ENCODE measurements around the gene RNLS. TPM values are rescaled to one million over a fixed set of nuclear protein-coding genes. Genes with fewer than 3 reads are reported as not detected.

Gene RNLS
- total RNA-seq, 2 donors from 2014 or later, result 21.7 to 31.8 TPM

GRCh38 chr10:88557256-88557655, 25.9 kb downstream of the RNLS start:
- H3K9me3 ChIP-seq, result no peaks in the 10 kb centered on the region
- no peaks in the 10 kb centered on the region for H3K27me3 ChIP-seq (replicated peaks; ENCODE audit: insufficient read depth)
- no peaks in the 10 kb centered on the region for H3K36me3 ChIP-seq
- TF ChIP-seq POLR2A (IDR thresholded peaks at IDR 0.05) (no peak), POLR2AphosphoS5 (IDR thresholded peaks at IDR 0.05) (no peak)
- TF ChIP-seq, protein P1, sequence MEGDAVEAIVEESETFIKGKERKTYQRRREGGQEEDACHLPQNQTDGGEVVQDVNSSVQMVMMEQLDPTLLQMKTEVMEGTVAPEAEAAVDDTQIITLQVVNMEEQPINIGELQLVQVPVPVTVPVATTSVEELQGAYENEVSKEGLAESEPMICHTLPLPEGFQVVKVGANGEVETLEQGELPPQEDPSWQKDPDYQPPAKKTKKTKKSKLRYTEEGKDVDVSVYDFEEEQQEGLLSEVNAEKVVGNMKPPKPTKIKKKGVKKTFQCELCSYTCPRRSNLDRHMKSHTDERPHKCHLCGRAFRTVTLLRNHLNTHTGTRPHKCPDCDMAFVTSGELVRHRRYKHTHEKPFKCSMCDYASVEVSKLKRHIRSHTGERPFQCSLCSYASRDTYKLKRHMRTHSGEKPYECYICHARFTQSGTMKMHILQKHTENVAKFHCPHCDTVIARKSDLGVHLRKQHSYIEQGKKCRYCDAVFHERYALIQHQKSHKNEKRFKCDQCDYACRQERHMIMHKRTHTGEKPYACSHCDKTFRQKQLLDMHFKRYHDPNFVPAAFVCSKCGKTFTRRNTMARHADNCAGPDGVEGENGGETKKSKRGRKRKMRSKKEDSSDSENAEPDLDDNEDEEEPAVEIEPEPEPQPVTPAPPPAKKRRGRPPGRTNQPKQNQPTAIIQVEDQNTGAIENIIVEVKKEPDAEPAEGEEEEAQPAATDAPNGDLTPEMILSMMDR (IDR thresholded peaks at IDR 0.05), result no peak
- 65% methylated on average over 1 of the region's 1 CpG for WGBS
- H3K4me3 ChIP-seq, result no peak overlapping the region
- no peaks in the 10 kb centered on the region for H3K4me1 ChIP-seq (replicated peaks)
- intact Hi-C loops (cut with DNase I), result no loop called here
- H3K27ac ChIP-seq, result no peak overlapping the region
- no peak for DNase-seq (ENCODE audit: low spot score)

GRCh38 chr10:88555190-88555908, 27.8 kb downstream of the RNLS start:
- intact Hi-C loops (cut with DNase I), result no loop called here
- TF ChIP-seq POLR2AphosphoS5 (IDR thresholded peaks at IDR 0.05) (no peak), POLR2A (IDR thresholded peaks at IDR 0.05) (no peak)
- TF ChIP-seq, protein P1 (IDR thresholded peaks at IDR 0.05), result no peak
- Histone ChIP-seq H3K4me3 (no peak overlapping the region), H3K4me1 (replicated peaks) (no peaks in the 10 kb centered on the region), H3K36me3 (no peaks in the 10 kb centered on the region), H3K27me3 (replicated peaks; ENCODE audit: insufficient read depth) (no peaks in the 10 kb centered on the region), H3K9me3 (no peaks in the 10 kb centered on the region), H3K27ac (no peak overlapping the region)
- WGBS, result 83% methylated on average over 7 of the region's 7 CpGs
- DNase-seq (ENCODE audit: low spot score), result no peak

DNA sequence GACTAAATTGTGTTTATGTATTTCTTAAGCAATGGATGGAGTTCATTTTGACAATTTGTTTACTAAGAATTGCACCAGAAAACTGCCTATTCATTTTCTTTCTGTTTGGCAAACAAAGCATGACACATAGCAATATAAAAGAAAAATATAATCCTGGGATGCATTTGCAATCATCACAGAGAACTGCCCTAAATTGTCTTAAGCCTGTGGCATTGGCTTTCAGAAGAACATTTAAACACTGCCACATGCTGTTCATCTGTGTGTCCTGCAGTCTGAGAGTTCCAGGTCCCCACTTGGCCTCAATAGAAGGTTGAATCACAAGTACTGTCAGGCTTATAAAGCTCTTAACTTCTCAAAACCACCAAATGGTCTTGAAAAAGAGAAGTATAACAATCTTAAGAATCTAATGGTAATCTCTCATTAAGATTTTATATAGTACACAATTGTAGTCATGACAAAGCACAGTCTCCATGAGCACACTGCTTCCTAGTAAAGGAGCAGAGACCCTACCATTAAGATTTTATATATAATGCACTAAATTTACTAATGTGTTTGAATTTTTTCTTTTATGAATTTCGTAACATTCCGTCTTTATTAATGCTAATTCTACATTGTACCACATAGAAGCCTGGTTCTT, 29.9 kb downstream of the RNLS start:
- no peak overlapping the region for H3K27ac ChIP-seq
- intact Hi-C loops (cut with DNase I), result loop anchor here (5.0 kb wide), 3 partner anchors 151 to 701 kb away; no protein-coding TSS in a partner anchor
- no peaks in the 10 kb centered on the region for H3K4me1 ChIP-seq (replicated peaks)
- 80% methylated on average over 2 of the region's 2 CpGs for WGBS
- no peak for TF ChIP-seq POLR2A (IDR thresholded peaks at IDR 0.05)
- no peak for TF ChIP-seq POLR2AphosphoS5 (IDR thresholded peaks at IDR 0.05)
- TF ChIP-seq, protein P1 (IDR thresholded peaks at IDR 0.05), result peak in 3 of 4 experiments; percentile 57 to 83 (median 79)
- H3K36me3 ChIP-seq, result no peaks in the 10 kb centered on the region
- H3K4me3 ChIP-seq, result no peak overlapping the region
- peak; percentile 30 for DNase-seq (ENCODE audit: low spot score)
- no peaks in the 10 kb centered on the region for H3K9me3 ChIP-seq
- no peaks in the 10 kb centered on the region for H3K27me3 ChIP-seq (replicated peaks; ENCODE audit: insufficient read depth)

GRCh38 chr10:88551246-88551645, 31.9 kb downstream of the RNLS start:
- intact Hi-C loops (cut with DNase I), result loop anchor here (5.0 kb wide), 3 partner anchors 149 to 699 kb away; no protein-coding TSS in a partner anchor
- DNase-seq (ENCODE audit: low spot score), result no peak
- H3K36me3 ChIP-seq, result no peaks in the 10 kb centered on the region
- H3K4me1 ChIP-seq (replicated peaks), result no peaks in the 10 kb centered on the region
- H3K4me3 ChIP-seq, result no peak overlapping the region
- no peaks in the 10 kb centered on the region for H3K9me3 ChIP-seq
- no peak for TF ChIP-seq POLR2AphosphoS5 (IDR thresholded peaks at IDR 0.05)
- TF ChIP-seq, protein P1 (IDR thresholded peaks at IDR 0.05), result no peak
- TF ChIP-seq POLR2A (IDR thresholded peaks at IDR 0.05), result no peak
- H3K27me3 ChIP-seq (replicated peaks; ENCODE audit: insufficient read depth), result no peaks in the 10 kb centered on the region
- 86% methylated on average over 2 of the region's 2 CpGs for WGBS
- H3K27ac ChIP-seq, result no peak overlapping the region
